H1 (cell line): ENCODE data around the gene TEX54. TPM values are rescaled to one million over a fixed set of nuclear protein-coding genes. Genes with fewer than 3 reads are reported as not detected.

Experiments
- CTCF ChIA-PET: fragments of 300-600 bp; sonication (Branson Sonifier 250); formaldehyde crosslinking; loops from one replicate; lab custom pipeline; 2021; ENCODE audit not compliant: partially characterized antibody; lab: Charles Lee
- POLR2A ChIA-PET: fragments of 300-600 bp; sonication (Branson Sonifier 250); formaldehyde crosslinking; loops from one replicate; lab custom pipeline; 2021; ENCODE audit warnings: inconsistent platforms; ENCODE audit not compliant: partially characterized antibody; lab: Charles Lee
- DNase-seq, 2 experiments: peaks; one replicate each; pipeline versions ENCODE4 v3.0.0 to v3.0.0-alpha.2; 2010 to 2022; ENCODE audit warnings: low spot score in 2 of 2, low read depth in 1 of 2, mixed read lengths in 1 of 2
- FAIRE-seq: peaks from 2 replicates; lab custom pipeline; 2011; peaks lifted over from hg19 to GRCh38; lab: Jason Lieb, UNC
- H2AFZ ChIP-seq: 2 replicates; pipeline ENCODE4 v1.8.1; 2012; ENCODE audit warnings: low read length, inconsistent platforms
- H2AK5ac ChIP-seq: 2 replicates; pipeline ENCODE4 v1.6.1; 2013; ENCODE audit warnings: low read depth, low read length
- H2BK120ac ChIP-seq: replicated peaks from 2 replicates; pipeline ENCODE3; 2013; ENCODE audit warnings: low read depth, low read length, inconsistent platforms
- H2BK12ac ChIP-seq: 2 replicates; pipeline ENCODE4 v1.6.1; 2013; ENCODE audit warnings: low read depth, low read length
- H2BK15ac ChIP-seq: 2 replicates; pipeline ENCODE4 v1.6.1; 2013; ENCODE audit warnings: low read length
- H2BK20ac ChIP-seq: 2 replicates; pipeline ENCODE4 v1.6.1; 2013; ENCODE audit warnings: low read length
- H2BK5ac ChIP-seq: 2 replicates; pipeline ENCODE4 v1.6.1; 2013; ENCODE audit warnings: low read depth, low read length
- H3K14ac ChIP-seq: 2 replicates; pipeline ENCODE4 v1.6.1; 2013; ENCODE audit warnings: inconsistent platforms; ENCODE audit not compliant: insufficient read length
- H3K18ac ChIP-seq: 2 replicates; pipeline ENCODE4 v1.6.1; 2013; ENCODE audit warnings: low read length; ENCODE audit errors: extremely low read depth
- H3K23ac ChIP-seq: 2 replicates; pipeline ENCODE4 v1.6.1; 2013; ENCODE audit warnings: inconsistent platforms; ENCODE audit not compliant: insufficient read length
- H3K23me2 ChIP-seq: 2 replicates; pipeline ENCODE4 v1.6.1; 2013; ENCODE audit warnings: low read depth, low read length
- H3K27ac ChIP-seq: 2 replicates; pipeline ENCODE4 v1.6.1; 2011; ENCODE audit warnings: low read depth, low read length, inconsistent platforms
- H3K27me3 ChIP-seq, 4 experiments: replicated peaks in 1 of 4; 1 replicate in 1 of 4; 2 replicates in 3 of 4; pipeline versions ENCODE4 v1.6.1 to v1.8.1; 2011 to 2013; ENCODE audit warnings: low read length in 3 of 4, mild to moderate bottlenecking in 3 of 4, inconsistent platforms in 2 of 4, mixed read lengths in 2 of 4, moderate library complexity in 1 of 4; ENCODE audit not compliant: control insufficient read depth in 3 of 4, insufficient read depth in 3 of 4; ENCODE audit errors: extremely low read depth in 1 of 4
- H3K36me3 ChIP-seq, 4 experiments: 2 replicates each; pipeline versions ENCODE4 v1.6.1 to v1.8.1; 2011 to 2013; ENCODE audit warnings: mild to moderate bottlenecking in 4 of 4, low read length in 3 of 4, moderate library complexity in 2 of 4, control low read depth in 1 of 4, inconsistent platforms in 1 of 4; ENCODE audit not compliant: insufficient read depth in 4 of 4, control insufficient read depth in 2 of 4
- H3K4ac ChIP-seq: replicated peaks from 2 replicates; pipeline ENCODE3; 2013; ENCODE audit warnings: low read length, low read depth, mixed read lengths, inconsistent platforms; ENCODE audit not compliant: insufficient read length
- H3K4me1 ChIP-seq, 4 experiments: replicated peaks in 1 of 4; 1 replicate in 1 of 4; 2 replicates in 3 of 4; pipeline versions ENCODE4 v1.6.1 to v1.8.1; 2011 to 2013; ENCODE audit warnings: low read length in 3 of 4, inconsistent platforms in 2 of 4, mixed read lengths in 1 of 4; ENCODE audit not compliant: insufficient read depth in 4 of 4, control insufficient read depth in 3 of 4
- H3K4me2 ChIP-seq, 2 experiments: 2 replicates each; pipeline versions ENCODE4 v1.6.1 to v1.8.1; 2011 to 2013; ENCODE audit warnings: low read depth in 2 of 2, low read length in 2 of 2, control low read depth in 1 of 2, inconsistent platforms in 1 of 2, mild to moderate bottlenecking in 1 of 2; ENCODE audit not compliant: insufficient read depth in 1 of 2
- H3K4me3 ChIP-seq, 4 experiments: fragments of 200-600, 300-600 bp in 1 of 4; sonication (generic), shearing (Covaris generic), sonication (Bioruptor Twin) in 1 of 4; 2 replicates each; pipeline versions ENCODE4 v1.5.1 to v1.8.1; 2011 to 2016; ENCODE audit warnings: low read length in 4 of 4, low read depth in 3 of 4, control low read depth in 2 of 4, inconsistent platforms in 2 of 4, mild to moderate bottlenecking in 2 of 4, mixed read lengths in 1 of 4, moderate library complexity in 1 of 4; ENCODE audit not compliant: insufficient read depth in 2 of 4; ENCODE audit errors: extremely low read depth in 1 of 4
- H3K56ac ChIP-seq: replicated peaks from 2 replicates; pipeline ENCODE3; 2013; ENCODE audit warnings: low read depth, mild to moderate bottlenecking, mixed read lengths, low read length, inconsistent platforms; ENCODE audit not compliant: insufficient read length
- H3K79me1 ChIP-seq: 2 replicates; pipeline ENCODE4 v1.6.1; 2013; ENCODE audit warnings: low read depth, low read length, control low read depth
- H3K79me2 ChIP-seq, 2 experiments: 2 replicates each; pipeline versions ENCODE4 v1.6.1 to v1.8.1; 2012 to 2013; ENCODE audit warnings: low read length in 2 of 2, mild to moderate bottlenecking in 2 of 2, inconsistent platforms in 1 of 2; ENCODE audit not compliant: insufficient read depth in 2 of 2, control insufficient read depth in 1 of 2
- H3K9ac ChIP-seq, 4 experiments: replicated peaks in 1 of 4; 1 replicate in 1 of 4; 2 replicates in 3 of 4; pipeline versions ENCODE4 v1.6.1 to v1.8.1; 2011 to 2013; ENCODE audit warnings: low read depth in 3 of 4, low read length in 3 of 4, control low read depth in 2 of 4, mild to moderate bottlenecking in 2 of 4, moderate library complexity in 2 of 4, inconsistent platforms in 1 of 4; ENCODE audit errors: extremely low read depth in 1 of 4
- H3K9me3 ChIP-seq, 2 experiments: 2 replicates each; pipeline versions ENCODE4 v1.6.1 to v1.8.1; 2012 to 2013; ENCODE audit warnings: mild to moderate bottlenecking in 2 of 2, moderate library complexity in 2 of 2, control low read depth in 1 of 2, inconsistent platforms in 1 of 2, low read depth in 1 of 2, low read length in 1 of 2, mixed read lengths in 1 of 2; ENCODE audit not compliant: insufficient read depth in 2 of 2
- H4K20me1 ChIP-seq, 2 experiments: replicated peaks in 1 of 2; 2 replicates each; pipeline versions ENCODE3 to v1.8.1; 2011 to 2013; ENCODE audit warnings: inconsistent platforms in 2 of 2, low read length in 2 of 2, mild to moderate bottlenecking in 1 of 2; ENCODE audit not compliant: insufficient read depth in 2 of 2, control insufficient read depth in 1 of 2
- H4K5ac ChIP-seq: 2 replicates; pipeline ENCODE4 v1.6.1; 2013; ENCODE audit warnings: low read length, low read depth, mixed read lengths, inconsistent platforms; ENCODE audit not compliant: insufficient read length
- H4K8ac ChIP-seq: 2 replicates; pipeline ENCODE4 v1.8.0; 2013; ENCODE audit warnings: mild to moderate bottlenecking, moderate library complexity, low read length, inconsistent platforms; ENCODE audit not compliant: insufficient read depth; ENCODE audit errors: extremely low read depth
- H4K91ac ChIP-seq: replicated peaks from 2 replicates; pipeline ENCODE3; 2013; ENCODE audit warnings: low read length, mixed read lengths, inconsistent platforms; ENCODE audit not compliant: insufficient read length
- ATF3 ChIP-seq: IDR thresholded peaks from 2 replicates; pipeline ENCODE4 v1.6.1; 2011; ENCODE audit warnings: low read depth, mild to moderate bottlenecking, low read length; ENCODE audit not compliant: insufficient read depth
- BCL11A ChIP-seq, 2 experiments: IDR thresholded peaks; one replicate each; pipeline ENCODE4 v1.6.1; 2011; ENCODE audit warnings: low read depth in 2 of 2, low read length in 2 of 2, mild to moderate bottlenecking in 2 of 2
- CTBP2 ChIP-seq: IDR thresholded peaks from 2 replicates; pipeline ENCODE4 v1.7.0; 2011; ENCODE audit warnings: borderline replicate concordance, mild to moderate bottlenecking, moderate library complexity, mixed read lengths, low read length; ENCODE audit not compliant: insufficient read depth, insufficient read length
- EGR1 ChIP-seq: IDR thresholded peaks from 2 replicates; pipeline ENCODE4 v1.6.1; 2011; ENCODE audit warnings: low read depth, low read length, borderline replicate concordance
- GTF2F1 ChIP-seq: IDR thresholded peaks from 2 replicates; pipeline ENCODE4 v1.6.1; 2012; ENCODE audit warnings: low read depth, low read length, improper control_type of control experiment, borderline replicate concordance
- JUN ChIP-seq: IDR thresholded peaks from 2 replicates; pipeline ENCODE4 v1.6.1; 2011; ENCODE audit warnings: low read depth, mild to moderate bottlenecking, improper control_type of control experiment, low read length
- NRF1 ChIP-seq: IDR thresholded peaks from 2 replicates; pipeline ENCODE4 v1.6.1; 2011; ENCODE audit warnings: mild to moderate bottlenecking, low read depth, low read length, improper control_type of control experiment
- TAF1 ChIP-seq: IDR thresholded peaks from 2 replicates; pipeline ENCODE4 v1.6.1; 2011; ENCODE audit warnings: mild to moderate bottlenecking, low read depth, low read length
- TAF7 ChIP-seq: optimal IDR thresholded peaks from 2 replicates; pipeline ENCODE3; 2011; ENCODE audit warnings: low read depth, mild to moderate bottlenecking, inconsistent platforms, low read length, moderate library complexity, borderline replicate concordance
- WGBS, 2 experiments: shearing (Covaris generic) in 1 of 2; methylation state at CpG; one replicate each; pipeline versions ENCODE4 v1.1.6 to v1.1.7; 2013 to 2015; ENCODE audit warnings: low lambda C conversion rate in 2 of 2, mixed read lengths in 2 of 2, inconsistent platforms in 1 of 2, low coverage in 1 of 2, missing lambda C conversion rate in 1 of 2; ENCODE audit not compliant: insufficient replicate concordance in 2 of 2, insufficient coverage in 1 of 2, insufficient read length in 1 of 2; ENCODE audit errors: extremely low coverage in 1 of 2, missing lambda C conversion rate in 1 of 2; 5-methylcytosine and 5-hydroxymethylcytosine counted together
- polyA plus RNA-seq, 7 experiments: library from polyadenylated mRNA; depleted of rRNA in 3 of 7; stranded (reverse) in 5 of 7; unstranded in 2 of 7; fragments of >200 nt in 5 of 7; fragments of 200-250 nt in 2 of 7; gene quantifications; 1 replicate in 5 of 7; 2 replicates in 1 of 7; 4 replicates in 1 of 7; pipeline versions ENCODE4 v1.2.1 to v1.2.3, GENCODE V29; 2011 to 2013; ENCODE audit warnings: missing spikeins in 2 of 7, mixed read lengths in 2 of 7
- total RNA-seq: library from RNA; stranded (reverse); fragmentation: NEBNext Ultra II Directional; extraction: Animal tissue kit (Norgen Biotek cat#: 25700); gene quantifications from 2 replicates; pipeline ENCODE4 v1.2.1, GENCODE V29; 2021

Gene TEX54
- total and polyA plus RNA-seq, 2 of the 8 experiments (the other 6 are each of a cell fraction or from before 2014, with no cell fraction given), result 1.2 TPM; not detected in 1

- FAIRE-seq, result no peak
- no peak overlapping the region for H2AFZ ChIP-seq
- TF ChIP-seq GTF2F1 (peak; percentile 96), BCL11A (IDR thresholded peaks at IDR 0.05; ENCODE audit: low read depth in 2 of 2, low read length in 2 of 2) (no peak), JUN (no peak), CTBP2 (no peak), TAF1 (peak; percentile 100), ATF3 (no peak), NRF1 (peak; percentile 88), EGR1 (peak; percentile 33; the same call in 1 of the 2 replicates), TAF7 (peak; percentile 99)
Observed at GRCh38 chr11:62855571-62856332, 23.1 kb upstream of the TEX54 start.

More at GRCh38 chr11:62855571-62856332, 23.1 kb upstream of the TEX54 start:
- peak overlapping the region; percentile 96 for H2BK12ac ChIP-seq
- peak overlapping the region; percentile 96 for H3K27ac ChIP-seq
- H2BK5ac ChIP-seq, result peak overlapping the region; percentile 100
- CTCF ChIA-PET, result interaction anchor here (0.8 to 1.3 kb wide), 5 partner anchors 11 to 69 kb away, joined by 3 to 4 read pairs (median 3); partner anchors contain the start of gene SLC3A2
- peak overlapping the region; percentile 98; the same call in 1 of the 2 replicates for H4K8ac ChIP-seq
- 1% methylated on average over 54 of the region's 54 CpGs; no CpG with 5 or more reads in 1 of the 2 experiments for WGBS, 2 experiments
- peak overlapping the region; percentile 99 to 100 (median 100) for H3K9ac ChIP-seq
- peaks cover 4 to 7% (median 7%) of the 10 kb centered on the region in 4 experiments; a peak in 4 of 7 replicates for H3K4me1 ChIP-seq
- peak; percentile 98 to 99 for DNase-seq
- peaks cover 32 to 50% (median 37%) of the 10 kb centered on the region in 4 experiments for H3K36me3 ChIP-seq
- H3K79me1 ChIP-seq, result peaks cover 5% of the 10 kb centered on the region; the same call in 1 of the 2 replicates
- H2BK15ac ChIP-seq, result peak overlapping the region; percentile 97
- no peak overlapping the region for H2BK20ac ChIP-seq
- H3K14ac ChIP-seq, result peak overlapping the region; percentile 2
- H4K5ac ChIP-seq, result peak overlapping the region; percentile 99
- H2BK120ac ChIP-seq, result peak overlapping the region; percentile 91
- peak overlapping the region; percentile 98 for H3K56ac ChIP-seq
- H3K4me2 ChIP-seq, result peak overlapping the region; percentile 84 to 95
- H3K27me3 ChIP-seq, result no peaks in the 10 kb centered on the region
- H3K23ac ChIP-seq, result no peak overlapping the region
- H3K18ac ChIP-seq, result peak overlapping the region; percentile 100
- H2AK5ac ChIP-seq, result peak overlapping the region; percentile 100
- H3K79me2 ChIP-seq, result peaks cover 51 to 82% of the 10 kb centered on the region in 2 experiments
- peak overlapping the region; percentile 100 for H4K91ac ChIP-seq
- peaks cover 4 to 28% of the 10 kb centered on the region in 2 experiments for H4K20me1 ChIP-seq
- POLR2A ChIA-PET, result interaction anchor here (0.6 to 20.0 kb wide), 52 partner anchors 12 to 1376 kb away, joined by 3 to 2104 read pairs (median 6); partner anchors contain the start of genes B3GAT3, BSCL2, C11orf98 and CHRM1
- H3K4me3 ChIP-seq, result peak overlapping the region; percentile 74 to 100 (median 90)
- H3K9me3 ChIP-seq, result no peaks in the 10 kb centered on the region
- peaks cover 14% of the 10 kb centered on the region for H3K23me2 ChIP-seq
- H3K4ac ChIP-seq, result peak overlapping the region; percentile 100
